Measurements from ENCODE around the gene MEGF6. TPM values are rescaled to one million over a fixed set of nuclear protein-coding genes. Genes with fewer than 3 reads are reported as not detected.

The MEGF6 gene
- total RNA-seq, 1 donor from 2014 or later: 198 TPM

DNA sequence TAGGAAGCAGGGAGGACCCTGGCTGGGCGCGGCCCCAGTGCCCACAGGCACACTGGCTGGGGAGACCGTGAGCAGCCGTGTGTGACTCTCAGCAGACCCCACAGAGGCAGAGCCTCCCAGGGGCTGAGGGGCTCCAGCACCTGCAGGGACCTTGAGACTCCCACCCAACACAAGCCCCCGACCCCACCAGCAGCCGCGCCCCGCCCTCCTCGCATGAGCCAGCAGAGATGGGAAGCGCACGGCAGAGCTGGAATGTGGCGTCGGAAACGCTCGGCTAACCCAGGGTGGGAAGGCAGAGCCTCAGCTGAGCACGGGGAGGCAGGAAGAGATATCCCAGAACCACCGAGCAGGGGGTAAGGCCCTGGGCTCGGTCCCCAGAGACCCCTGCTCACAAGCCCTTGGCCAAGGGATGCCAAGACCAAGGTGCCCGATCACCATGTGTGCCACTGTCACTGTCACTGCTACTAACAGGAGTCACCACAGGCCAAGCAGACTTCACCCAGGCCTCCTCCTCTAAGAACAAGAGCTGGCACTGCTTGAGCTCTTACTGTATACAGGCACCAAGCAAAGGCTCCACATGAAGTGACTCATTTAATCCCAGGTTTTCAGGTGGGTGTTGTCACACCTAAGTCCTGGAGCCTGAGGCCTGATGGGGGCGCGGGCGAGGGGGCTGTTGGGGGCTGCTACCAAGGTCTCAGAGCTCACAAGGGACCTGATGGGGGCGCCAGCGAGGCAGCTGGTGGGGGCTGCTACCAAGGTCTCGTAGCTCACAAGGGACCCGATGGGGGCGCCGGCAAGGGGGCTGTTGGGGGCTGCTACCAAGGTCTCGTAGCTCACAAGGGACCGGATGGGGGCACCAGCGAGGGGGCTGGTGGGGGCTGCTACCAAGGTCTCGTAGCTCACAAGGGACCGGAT, 20.1 kb downstream of the MEGF6 start:
- Mint-ChIP-seq H3K9me3 (ENCODE audit: unreplicated experiment) (no peaks in the 10 kb centered on the region), H3K36me3 (ENCODE audit: low read depth, unreplicated experiment) (peaks cover 15% of the 10 kb centered on the region), H3K4me3 (ENCODE audit: unreplicated experiment) (no peak overlapping the region), H3K4me1 (ENCODE audit: unreplicated experiment) (peaks cover 18% of the 10 kb centered on the region), H3K27me3 (ENCODE audit: unreplicated experiment) (peaks cover 28% of the 10 kb centered on the region), H3K27ac (ENCODE audit: unreplicated experiment) (no peak overlapping the region)
- TF ChIP-seq, protein P1, sequence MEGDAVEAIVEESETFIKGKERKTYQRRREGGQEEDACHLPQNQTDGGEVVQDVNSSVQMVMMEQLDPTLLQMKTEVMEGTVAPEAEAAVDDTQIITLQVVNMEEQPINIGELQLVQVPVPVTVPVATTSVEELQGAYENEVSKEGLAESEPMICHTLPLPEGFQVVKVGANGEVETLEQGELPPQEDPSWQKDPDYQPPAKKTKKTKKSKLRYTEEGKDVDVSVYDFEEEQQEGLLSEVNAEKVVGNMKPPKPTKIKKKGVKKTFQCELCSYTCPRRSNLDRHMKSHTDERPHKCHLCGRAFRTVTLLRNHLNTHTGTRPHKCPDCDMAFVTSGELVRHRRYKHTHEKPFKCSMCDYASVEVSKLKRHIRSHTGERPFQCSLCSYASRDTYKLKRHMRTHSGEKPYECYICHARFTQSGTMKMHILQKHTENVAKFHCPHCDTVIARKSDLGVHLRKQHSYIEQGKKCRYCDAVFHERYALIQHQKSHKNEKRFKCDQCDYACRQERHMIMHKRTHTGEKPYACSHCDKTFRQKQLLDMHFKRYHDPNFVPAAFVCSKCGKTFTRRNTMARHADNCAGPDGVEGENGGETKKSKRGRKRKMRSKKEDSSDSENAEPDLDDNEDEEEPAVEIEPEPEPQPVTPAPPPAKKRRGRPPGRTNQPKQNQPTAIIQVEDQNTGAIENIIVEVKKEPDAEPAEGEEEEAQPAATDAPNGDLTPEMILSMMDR (IDR thresholded peaks at IDR 0.05; ENCODE audit: unreplicated experiment): peak; percentile 16
- DNase-seq (ENCODE audit: low spot score): no peak

DNA sequence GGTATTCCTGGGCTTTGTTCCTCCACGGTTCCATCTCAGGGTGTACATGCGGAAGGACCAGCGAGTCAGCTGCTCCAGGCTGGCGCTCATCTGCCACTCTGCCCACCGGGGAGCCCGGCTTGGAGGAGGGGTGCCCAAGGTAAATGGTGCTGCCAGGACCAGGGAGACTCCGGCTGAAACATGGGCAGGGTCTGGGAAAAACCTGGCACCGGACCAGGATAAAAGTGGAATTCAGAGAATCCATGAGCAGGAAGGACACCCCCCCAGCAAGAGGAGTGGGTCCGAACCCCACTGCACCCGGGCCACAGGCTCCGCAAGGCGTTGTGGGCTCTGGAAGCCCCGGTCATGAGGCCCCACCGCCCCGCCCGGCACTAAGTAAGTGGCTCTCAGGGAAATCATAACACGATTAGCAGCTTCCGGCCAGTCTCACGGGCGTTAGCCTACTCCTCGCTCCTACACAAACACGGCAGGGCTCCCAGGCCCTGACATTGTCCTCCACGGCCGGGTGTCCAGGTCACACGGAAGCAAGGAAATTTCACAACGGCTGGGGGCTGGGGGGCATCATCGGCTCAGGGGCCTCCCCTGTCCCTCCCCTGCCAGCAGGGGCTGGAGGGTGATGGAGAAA, 21.1 kb downstream of the MEGF6 start:
- TF ChIP-seq, protein P1 (IDR thresholded peaks at IDR 0.05; ENCODE audit: unreplicated experiment): no peak
- H3K27me3 Mint-ChIP-seq (ENCODE audit: unreplicated experiment): peaks cover 24% of the 10 kb centered on the region
- no peak overlapping the region for H3K27ac Mint-ChIP-seq (ENCODE audit: unreplicated experiment)
- H3K4me1 Mint-ChIP-seq (ENCODE audit: unreplicated experiment): peaks cover 18% of the 10 kb centered on the region
- peaks cover 15% of the 10 kb centered on the region for H3K36me3 Mint-ChIP-seq (ENCODE audit: low read depth, unreplicated experiment)
- H3K4me3 Mint-ChIP-seq (ENCODE audit: unreplicated experiment): no peak overlapping the region
- DNase-seq (ENCODE audit: low spot score): no peak
- no peaks in the 10 kb centered on the region for H3K9me3 Mint-ChIP-seq (ENCODE audit: unreplicated experiment)

DNA sequence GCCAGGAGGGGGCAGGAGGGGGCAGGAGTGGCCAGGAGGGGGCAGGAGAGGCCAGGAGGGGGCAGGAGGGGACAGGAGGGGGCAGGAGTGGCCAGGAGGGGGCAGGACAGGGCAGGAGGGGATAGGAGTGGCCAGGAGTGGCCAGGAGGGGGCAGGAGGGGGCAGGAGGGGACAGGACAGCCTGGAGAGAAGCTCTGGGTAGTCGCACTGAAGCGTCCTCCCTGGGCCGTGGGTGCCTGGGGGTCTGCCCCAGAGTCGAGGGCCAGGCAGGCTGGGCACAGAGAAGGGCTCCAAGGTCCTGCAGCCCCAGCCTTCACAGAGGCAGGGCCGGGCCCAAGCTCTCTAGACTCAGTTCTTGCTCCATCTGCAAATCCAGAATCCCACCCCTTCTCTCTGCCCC, 22.9 kb downstream of the MEGF6 start:
- TF ChIP-seq, protein P1 (IDR thresholded peaks at IDR 0.05; ENCODE audit: unreplicated experiment): peak; percentile 17
- Mint-ChIP-seq H3K36me3 (ENCODE audit: low read depth, unreplicated experiment) (peaks cover 15% of the 10 kb centered on the region), H3K27ac (ENCODE audit: unreplicated experiment) (no peak overlapping the region), H3K27me3 (ENCODE audit: unreplicated experiment) (peaks cover 18% of the 10 kb centered on the region), H3K4me3 (ENCODE audit: unreplicated experiment) (no peak overlapping the region), H3K9me3 (ENCODE audit: unreplicated experiment) (no peaks in the 10 kb centered on the region), H3K4me1 (ENCODE audit: unreplicated experiment) (peaks cover 14% of the 10 kb centered on the region)
- DNase-seq (ENCODE audit: low spot score): no peak

DNA sequence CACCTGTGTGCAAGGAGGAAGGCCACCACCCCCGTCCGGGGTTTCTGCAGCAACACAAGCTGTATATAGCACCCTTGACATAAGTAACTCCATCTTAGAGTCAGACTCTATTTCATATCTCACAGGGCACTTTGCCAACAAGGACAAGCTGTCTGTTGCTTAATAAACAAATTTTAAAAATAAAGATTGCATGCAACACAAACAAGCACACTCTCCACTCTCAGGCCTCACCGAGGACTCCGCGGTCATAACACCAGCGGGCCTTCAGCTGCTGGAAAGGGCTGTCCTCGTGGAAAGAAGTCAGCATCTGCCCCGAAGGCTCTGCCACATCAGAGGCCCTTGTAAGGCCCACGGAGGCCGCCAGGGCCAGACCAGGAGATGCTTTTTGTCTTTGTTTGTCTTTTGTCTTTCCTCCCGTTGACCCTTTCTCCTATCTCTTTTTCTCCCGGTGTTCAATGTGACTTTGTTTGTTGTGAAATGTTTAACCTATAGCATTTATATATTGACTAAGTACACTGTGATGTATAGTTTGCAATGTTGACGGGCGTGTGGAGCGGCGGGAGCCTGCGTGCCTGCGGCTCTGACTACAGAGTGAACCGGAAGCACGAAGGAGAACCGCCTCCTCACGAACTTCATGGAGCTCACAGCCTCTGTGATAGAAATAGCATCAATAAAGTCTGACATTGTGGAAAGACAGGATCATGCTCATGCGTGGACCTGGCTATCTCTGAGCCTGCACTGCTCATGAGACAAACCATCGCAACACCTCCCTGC, 24.1 kb downstream of the MEGF6 start:
- Mint-ChIP-seq H3K27ac (ENCODE audit: unreplicated experiment) (no peak overlapping the region), H3K36me3 (ENCODE audit: low read depth, unreplicated experiment) (peaks cover 19% of the 10 kb centered on the region), H3K4me1 (ENCODE audit: unreplicated experiment) (peaks cover 17% of the 10 kb centered on the region), H3K4me3 (ENCODE audit: unreplicated experiment) (peak overlapping the region; percentile 3), H3K27me3 (ENCODE audit: unreplicated experiment) (peaks cover 19% of the 10 kb centered on the region), H3K9me3 (ENCODE audit: unreplicated experiment) (no peaks in the 10 kb centered on the region)
- TF ChIP-seq, protein P1 (IDR thresholded peaks at IDR 0.05; ENCODE audit: unreplicated experiment): no peak
- no peak for DNase-seq (ENCODE audit: low spot score)

All from endothelial cell (in vitro differentiated cells).